CD4-positive, alpha-beta T cell treated with Interleukin-15 for 1 hour (primary cell): ENCODE data around the gene SHC2.
"Not testable (repeated sequence)": the region's sequence is repeated elsewhere in the genome, so short reads cannot be mapped to it uniquely, and the experiment has no call there.

Experiments
- DNase-seq: peaks from one replicate; pipeline ENCODE4 v3.0.0-alpha.2; 2020

The SHC2 gene

DNA sequence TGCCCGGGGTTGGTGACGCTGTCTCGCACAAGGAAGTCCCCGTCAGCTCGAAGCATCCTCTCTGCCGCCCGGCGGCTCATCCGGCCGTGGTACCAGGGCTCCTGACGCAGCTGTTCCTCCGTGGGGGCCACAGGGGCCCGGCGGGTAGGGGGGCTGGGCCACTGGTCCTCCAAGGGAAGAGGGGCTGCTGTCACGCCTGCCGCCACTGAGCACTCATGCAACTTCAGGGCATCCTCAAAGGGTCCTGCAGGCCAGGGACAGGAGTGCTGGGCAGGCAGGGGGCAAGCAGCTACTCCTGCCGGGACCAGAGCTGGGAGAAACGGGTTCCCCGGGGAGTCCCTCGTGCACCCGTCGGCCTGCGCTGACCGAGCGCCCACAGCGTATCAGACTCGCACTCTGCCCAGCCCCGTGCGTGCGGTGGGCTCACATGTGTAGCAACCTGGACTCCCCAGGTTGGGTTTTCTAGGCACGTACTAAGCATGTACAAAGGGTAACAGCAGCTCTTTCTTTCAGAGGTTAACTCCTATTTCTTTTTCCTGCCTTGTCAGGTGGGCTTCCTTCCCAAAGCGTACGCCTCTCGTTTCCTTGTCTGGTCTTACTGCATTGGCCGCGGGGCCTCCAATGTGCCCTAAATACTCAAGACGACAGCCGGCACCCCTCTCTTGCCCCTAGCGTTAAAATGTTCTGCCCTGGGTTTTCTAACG lies 38.5 kb downstream of the SHC2 start:
- DNase-seq = no peak

GRCh38 chr19:419721-420515 lies 40.9 kb downstream of the SHC2 start:
- no peak for DNase-seq

- no peak for DNase-seq
Observed at GRCh38 chr19:418761-419671, 41.8 kb downstream of the SHC2 start.

- DNase-seq = no peak
Observed at GRCh38 chr19:416416-416815, 44.4 kb downstream of the SHC2 start.

GRCh38 chr19:415292-415691 lies 45.5 kb downstream of the SHC2 start:
- DNase-seq = no peak

DNA sequence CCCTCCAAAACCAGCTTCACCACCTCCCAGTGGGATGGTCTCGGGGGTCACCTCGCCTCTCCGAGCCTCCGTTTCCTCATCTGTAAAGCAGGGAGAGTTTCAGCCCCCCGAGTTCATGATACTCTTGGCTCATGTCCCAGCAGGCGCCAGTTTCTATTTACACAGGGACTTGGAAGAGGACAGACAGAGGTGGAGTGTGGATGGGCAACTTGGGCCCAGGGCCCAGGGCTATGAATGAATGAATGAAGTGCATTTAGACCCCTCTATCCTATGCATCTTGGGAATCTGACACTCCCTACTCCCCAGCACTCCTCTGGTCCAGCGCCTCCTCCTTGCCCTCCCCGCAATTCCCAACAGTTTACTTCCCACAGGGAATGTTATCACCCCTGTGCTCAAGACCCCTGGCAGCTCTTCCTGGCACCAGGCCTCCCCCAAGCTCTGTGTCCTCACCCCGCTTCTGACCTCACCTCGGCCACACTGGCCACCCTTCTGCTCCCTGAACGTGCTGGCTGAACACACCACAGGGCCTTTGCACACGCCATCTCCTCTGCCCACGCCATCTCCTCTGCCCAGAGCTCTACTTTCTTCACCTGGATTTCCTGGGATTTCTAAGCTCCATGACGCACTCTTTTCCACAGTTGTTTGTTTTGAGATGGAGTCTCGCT lies 46.9 kb downstream of the SHC2 start:
- no peak for DNase-seq

DNA sequence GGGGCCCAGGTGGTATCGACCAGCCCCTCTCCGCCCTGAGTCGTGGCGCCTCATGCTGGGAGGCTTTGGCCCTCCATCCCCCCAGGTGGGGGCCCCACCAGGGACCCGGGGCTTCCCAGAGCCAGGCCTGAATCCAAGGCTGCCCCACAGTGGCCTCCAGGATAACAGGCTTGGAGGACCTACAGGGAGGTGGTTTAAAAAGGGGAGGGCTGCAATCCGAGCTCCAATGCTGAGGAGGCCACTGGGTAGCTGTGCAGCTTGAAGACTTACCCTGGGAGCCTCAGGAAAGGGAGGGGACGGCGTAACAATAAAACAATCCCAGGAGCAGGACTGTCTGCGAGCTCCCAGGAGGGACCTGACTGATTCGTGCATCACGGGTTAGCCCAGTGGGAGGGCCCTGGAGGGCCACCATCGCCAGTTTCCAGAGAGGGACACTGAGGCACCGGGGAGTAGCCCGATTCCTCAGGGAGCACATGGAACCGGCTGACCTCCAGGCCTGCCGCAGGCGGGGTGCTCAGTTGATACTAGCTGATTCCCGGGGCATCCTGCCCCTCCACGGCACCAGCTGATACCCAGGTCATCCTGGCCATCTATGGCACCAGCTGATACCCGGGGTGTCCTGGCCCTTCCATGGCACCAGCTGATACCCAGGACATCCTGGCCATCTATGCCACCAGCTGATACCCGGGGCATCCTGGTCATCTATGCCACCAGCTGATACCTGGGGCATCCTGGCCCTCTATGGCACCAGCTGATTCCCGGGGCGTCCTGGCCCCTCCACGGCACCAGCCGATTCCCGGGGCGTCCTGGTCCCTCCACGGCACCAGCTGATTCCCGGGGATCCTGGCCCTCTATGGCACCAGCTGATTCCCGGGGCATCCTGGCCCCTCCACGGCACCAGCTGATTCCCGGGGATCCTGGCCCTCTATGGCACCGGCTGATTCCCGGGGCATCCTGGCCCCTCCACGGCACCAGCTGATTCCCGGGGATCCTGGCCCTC lies 48.2 kb downstream of the SHC2 start:
- no peak for DNase-seq

- no peak for DNase-seq
Observed at GRCh38 chr19:411723-412355, 49.0 kb downstream of the SHC2 start.

- DNase-seq = not testable (repeated sequence)
Observed at GRCh38 chr19:411121-411722, 49.6 kb downstream of the SHC2 start.

DNA sequence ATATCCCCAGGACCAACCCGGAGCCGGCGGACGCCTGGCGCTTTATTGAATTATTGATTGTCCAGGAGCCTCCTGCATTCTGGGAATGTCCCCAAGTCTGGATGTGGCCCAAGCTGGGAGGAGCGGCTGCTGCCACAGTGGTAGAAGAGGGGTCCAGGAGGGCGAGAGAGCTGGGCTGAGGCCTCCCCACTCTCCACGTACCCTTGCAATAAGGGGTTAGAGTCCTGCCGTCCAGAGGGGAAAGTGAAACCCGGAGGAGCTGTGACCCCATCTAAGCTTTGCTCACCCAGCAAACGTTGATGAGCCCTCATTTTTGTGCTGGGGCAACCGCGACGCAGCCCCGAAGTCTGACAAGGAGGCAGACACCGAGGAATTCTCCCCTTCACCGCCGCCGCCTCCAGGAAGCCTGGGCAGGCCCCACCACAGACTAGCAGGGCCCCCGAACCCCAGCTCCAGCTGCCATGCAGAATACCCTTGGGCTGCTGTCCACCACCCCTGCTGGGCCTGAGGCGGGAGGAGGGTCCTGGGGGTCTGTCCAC lies 50.5 kb downstream of the SHC2 start:
- no peak for DNase-seq

DNA sequence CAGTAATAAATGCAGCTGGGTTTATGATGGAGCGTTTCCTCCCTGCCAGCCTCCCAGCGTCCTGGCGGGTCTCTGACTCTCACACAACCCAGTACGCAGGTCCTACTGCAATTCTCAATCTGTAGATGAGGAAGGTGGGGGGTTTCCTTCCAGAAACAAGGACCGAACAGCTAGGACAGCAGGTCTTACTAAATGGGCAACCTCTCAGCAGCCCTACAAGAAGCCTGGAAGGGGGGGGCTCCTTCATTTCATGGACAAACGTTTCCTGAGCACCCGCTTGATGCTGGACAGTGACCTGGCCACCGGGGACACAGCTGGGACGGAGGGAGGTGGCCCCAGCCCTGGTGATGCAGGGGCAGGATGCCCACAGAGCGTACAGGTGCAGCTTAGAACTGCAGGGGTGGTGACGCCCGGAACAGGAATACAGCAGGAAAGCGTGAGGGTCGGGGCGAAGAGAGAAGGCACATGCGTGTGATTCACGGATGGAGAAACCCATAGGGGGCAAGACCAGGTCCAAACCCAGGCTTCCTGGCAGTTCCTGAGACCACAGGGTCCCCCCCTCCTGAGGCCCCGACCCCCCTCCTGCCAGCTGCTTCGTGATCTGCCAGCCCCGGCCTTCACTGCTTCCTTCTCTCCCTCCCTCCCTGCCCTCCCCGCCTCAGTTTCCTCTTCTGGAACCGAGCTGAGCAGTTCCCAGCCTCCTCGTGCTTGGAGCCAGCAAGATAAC lies 51.2 kb downstream of the SHC2 start:
- DNase-seq = no peak

GRCh38 chr19:408902-409515 lies 51.8 kb downstream of the SHC2 start, which contains the start of gene C2CD4C:
Gene C2CD4C, minus strand, starts transcription at chr19:409147. Its CDS starts 786 bp downstream, at chr19:408361.
- no peak for DNase-seq

DNA sequence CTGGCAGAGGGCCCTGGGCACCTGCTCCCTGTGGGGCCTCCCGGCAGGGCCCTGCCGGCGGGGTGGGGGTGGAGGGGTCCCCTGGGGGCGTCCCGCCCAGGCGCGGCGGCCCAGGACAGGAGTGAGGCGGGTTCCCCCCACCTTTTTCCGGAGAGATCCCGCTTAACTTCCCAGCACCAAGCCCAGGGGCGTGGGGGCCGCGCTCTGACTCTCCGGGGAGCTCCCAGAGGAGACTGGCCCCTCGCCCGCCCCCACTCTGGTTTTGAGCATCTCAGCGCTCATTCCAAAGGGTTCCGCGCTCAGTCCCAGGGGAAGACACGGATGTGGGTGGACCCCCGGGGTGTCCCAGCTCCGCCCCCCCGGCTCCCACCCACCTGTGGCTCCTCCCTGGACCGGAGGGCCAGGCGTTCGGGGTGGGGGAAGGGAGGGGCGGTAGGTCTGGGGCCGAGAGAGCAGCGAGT lies 52.4 kb downstream of the SHC2 start:
- no peak for DNase-seq

GRCh38 chr19:407511-408440 lies 53.1 kb downstream of the SHC2 start:
- no peak for DNase-seq

DNA sequence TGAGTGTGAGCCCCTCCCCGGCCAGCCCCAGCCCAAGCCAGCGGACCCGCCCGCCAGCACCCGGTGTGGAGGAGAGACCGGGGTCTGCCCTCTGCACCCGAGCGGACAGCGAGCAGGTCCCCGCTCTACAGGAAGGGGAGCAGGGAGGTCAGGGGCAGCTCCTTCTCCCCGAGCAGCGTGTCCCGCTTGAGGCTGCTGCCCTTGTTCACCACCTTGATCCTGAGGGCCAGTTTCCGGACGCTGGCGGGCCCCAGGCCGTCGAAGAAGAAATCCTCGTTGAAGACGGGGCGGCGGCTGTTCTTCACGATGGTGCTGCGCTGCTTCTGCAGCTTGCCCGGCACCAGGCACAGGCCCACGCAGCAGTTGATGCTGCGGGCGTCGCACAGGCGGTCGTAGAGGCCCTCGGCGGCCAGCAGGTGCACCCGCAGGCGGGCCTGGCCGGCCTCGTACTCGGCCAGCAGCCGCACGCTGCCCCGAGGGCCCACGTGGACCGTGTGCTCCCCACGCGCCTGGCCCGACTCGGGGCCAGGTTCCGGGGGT lies 53.8 kb downstream of the SHC2 start:
- DNase-seq = no peak

DNA sequence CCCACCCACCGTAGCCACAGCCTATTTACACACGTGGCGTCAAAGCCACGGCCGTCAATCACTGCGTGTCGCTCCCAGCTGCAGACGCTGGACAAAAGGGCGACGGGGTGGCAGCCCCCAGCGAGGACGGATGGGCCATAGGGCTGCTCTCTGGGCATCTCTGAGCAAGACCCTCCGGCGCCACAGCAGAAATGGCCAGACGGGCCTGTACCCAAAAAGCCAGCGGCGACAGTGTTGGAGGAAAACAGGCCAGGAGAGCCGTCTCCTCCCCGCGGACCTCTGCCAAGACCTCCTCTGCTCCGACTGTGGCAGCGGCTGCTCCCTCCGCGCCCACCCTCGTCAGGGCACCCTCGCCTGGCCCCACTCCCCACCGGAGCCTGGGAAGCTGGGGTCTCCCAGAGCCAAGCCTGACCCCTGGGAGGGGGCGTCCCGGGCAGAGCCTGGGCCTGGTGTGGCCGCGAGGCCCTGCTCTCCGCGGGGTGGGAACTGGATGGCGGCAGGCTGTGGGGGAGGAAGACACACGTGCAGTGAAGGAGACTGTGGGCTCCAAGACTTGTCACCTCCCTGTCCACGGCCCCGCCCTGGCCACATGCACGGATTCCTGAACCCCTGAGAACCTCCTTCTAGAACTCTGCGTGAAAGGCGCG lies 54.6 kb downstream of the SHC2 start:
- no peak for DNase-seq
